T47D (cell line): ENCODE measurements around the gene EDEM2.
"Not testable (repeated sequence)": the region's sequence is repeated elsewhere in the genome, so short reads cannot be mapped to it uniquely, and the experiment has no call there.

ENCODE experiments used
- DNase-seq, 2 experiments: peaks; one replicate each; pipeline versions ENCODE4 v3.0.0 to v3.0.0-alpha.2; 2011 to 2012; ENCODE audit warnings: low read depth in 1 of 2, low spot score in 1 of 2
- JUND ChIP-seq: IDR thresholded peaks from 2 replicates; pipeline ENCODE4 v1.6.1; 2012; ENCODE audit warnings: low read depth
- in situ Hi-C: cut with HindIII; loops from 2 replicates; pipeline ENCODE4 v1.10.0; 2016; ENCODE audit warnings: low sequenced_read_pairs, low pct_unique_long_range_greater_than_20kb

The EDEM2 gene

DNA sequence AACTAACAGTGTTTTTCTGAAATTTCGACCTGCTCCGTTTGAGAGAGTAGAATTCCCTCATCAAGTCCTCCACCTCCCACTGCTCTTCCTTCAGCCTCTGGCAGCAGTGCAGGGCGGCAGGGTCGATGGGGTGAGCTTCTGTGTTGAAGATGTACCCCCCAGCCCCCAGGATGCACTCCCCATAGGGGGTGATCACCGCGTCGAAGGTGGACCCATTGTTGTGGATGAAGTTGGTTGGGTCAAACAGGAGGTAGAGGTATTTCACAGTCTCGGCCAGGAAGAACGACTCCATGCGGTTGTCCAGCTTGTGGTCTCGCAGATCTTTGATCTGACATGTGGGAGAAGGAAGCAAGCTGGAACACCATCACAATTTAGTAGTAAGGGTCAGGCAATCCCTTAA lies 31.5 kb downstream of the EDEM2 start:
- no peak for DNase-seq
- in situ Hi-C loops, result no loop called here
- no peak for TF ChIP-seq JUND

DNA sequence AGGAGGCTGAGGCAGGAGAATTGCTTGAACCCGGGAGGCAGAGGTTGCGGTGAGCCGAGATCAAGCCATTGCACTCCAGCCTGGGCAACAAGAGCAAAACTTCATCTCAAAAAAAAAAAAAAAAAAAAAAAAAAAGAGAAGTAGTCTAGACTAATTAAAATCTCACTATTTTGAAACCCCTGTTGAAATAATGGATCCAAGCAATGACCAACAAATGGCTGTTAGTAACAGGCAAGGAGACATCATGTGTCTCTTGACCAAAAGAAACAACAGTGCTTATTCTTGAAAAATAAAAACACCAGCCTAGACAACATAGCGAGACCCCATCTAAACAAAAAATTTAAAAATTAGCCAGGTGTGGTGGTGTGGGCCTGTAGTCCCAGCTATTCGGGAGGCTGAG lies 34.9 kb downstream of the EDEM2 start:
- in situ Hi-C loops, result not testable (repeated sequence)

DNA sequence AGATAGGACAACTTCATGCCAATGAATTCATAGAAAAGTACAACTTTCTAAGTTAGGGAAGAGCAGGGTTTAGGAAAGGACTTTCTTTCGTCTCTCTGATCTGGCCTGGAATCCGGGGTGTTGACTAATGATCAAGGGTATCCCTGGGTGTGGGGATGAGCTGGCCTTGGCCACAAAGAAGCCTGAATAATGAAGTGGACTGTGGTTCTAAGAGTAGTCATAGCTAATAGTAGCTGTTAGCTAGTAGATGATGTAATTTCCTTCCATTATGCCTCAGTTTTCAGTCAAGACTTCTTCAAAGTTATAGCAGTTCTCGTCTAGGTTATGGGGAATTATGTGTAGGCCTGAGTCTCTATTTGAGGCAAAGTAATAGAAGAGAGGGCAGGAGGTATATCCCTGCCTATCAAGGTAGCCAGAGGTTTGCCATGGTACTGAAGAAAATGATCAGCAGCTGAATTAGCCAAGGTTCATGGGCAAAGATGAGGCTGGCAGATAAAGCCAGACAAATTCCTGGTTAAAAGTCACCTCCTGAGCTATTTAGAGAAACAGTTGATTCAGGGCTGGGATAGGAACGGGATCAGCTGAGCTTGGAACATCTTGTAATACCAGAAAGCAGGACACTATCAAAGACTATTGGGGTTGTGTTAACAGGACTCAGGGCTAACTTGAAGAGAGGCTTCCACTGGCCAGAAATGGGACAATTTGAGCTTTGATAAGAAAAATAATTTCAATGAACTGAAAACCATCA lies 35.8 kb downstream of the EDEM2 start:
- in situ Hi-C loops, result no loop called here
- DNase-seq, result no peak
- no peak for TF ChIP-seq JUND

More for the DNA sequence above, 34.9 kb downstream of the EDEM2 start:
- not testable (repeated sequence) for DNase-seq

DNA sequence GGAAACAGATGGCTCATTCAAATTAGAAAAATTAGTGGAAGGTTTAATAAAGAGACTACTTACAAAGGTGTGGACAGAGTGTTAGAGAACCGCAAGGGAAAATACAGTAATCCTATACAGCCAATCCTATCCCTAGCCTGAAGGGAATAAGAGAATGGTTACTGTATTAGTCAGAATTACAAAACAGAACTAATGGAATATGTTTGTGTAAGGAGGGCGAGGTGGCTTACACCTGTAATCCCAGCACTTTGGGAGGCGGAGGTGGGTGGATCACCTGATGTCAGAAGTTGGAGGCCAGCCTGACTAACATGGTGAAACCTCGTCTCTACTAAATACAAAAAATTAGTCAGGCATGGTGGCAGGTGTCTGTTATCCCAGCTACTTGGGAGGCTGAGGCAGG lies 38.2 kb downstream of the EDEM2 start:
- no peak for DNase-seq
- no peak for TF ChIP-seq JUND
- in situ Hi-C loops, result no loop called here

DNA sequence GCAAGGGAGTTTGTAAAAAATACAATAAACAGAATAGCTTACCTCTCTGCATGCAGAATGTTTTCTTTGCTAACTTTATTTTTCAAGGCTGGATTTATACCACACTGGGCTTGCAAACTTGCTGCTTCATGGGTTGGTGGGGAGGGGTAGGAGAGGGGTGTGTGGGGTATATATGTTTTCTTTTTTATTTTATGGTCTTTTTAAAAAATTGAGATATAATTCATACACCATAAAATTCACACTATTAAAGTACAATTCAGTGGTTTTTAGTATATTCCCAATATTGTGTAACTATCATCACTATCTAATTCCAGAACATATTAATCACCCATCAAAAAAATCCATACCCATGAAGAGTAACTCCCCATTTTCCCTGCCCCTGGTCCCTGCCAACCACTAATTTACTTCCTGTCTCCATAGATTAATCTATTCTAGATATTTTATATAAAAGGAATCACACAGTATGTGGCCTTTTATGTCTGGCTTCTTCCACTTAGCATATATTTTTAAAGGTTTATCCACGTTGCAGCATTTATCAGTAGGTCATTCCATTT lies 40.2 kb downstream of the EDEM2 start:
- in situ Hi-C loops, result no loop called here
- no peak for TF ChIP-seq JUND
- DNase-seq, result no peak

DNA sequence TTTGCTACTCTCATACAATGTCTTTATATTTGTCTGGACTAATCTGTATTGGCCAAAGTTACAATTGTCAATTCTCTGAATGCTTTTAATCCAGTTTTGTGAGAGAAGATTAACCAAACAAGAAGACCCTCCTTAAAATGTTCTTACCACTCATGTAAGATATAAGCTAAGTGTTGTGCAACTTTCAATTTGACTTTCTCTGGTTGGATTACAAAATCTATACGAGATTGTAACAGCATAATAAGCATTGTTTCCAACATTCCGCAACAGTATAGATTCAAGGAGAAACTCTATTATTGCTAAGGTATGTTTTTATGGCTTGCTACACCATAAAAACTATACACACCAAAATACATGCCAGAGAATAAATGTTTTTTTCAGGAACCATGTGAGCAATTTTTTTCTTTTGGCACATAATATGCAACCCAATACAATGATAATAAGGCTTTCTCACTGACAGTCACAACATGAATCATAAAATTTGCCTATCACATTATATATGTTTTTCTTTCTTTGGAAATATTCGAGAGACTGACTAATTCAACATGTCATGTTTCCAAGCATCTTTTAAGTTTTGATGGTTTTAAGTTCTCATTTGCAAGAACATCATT lies 42.3 kb downstream of the EDEM2 start:
- no peak for DNase-seq
- in situ Hi-C loops, result no loop called here
- no peak for TF ChIP-seq JUND

DNA sequence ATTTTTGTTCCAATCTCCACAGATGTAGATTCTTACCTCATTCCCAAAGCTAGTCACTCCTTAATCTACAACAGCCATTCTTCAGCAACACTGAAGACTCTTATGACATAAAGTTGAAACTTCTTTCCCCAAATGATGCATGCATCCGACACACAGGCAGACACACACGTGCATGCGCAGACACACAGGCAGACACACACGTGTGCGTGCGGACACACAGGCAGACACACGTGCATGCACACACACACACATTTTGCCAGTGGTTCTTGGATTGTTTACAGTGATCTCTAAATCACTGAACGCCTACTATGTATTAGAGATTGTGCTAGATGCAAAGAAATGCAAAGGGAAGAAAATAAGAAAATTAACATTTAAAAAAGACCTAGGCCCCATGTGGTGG lies 45.5 kb downstream of the EDEM2 start:
- DNase-seq, result no peak
- TF ChIP-seq JUND, result no peak
- in situ Hi-C loops, result no loop called here

DNA sequence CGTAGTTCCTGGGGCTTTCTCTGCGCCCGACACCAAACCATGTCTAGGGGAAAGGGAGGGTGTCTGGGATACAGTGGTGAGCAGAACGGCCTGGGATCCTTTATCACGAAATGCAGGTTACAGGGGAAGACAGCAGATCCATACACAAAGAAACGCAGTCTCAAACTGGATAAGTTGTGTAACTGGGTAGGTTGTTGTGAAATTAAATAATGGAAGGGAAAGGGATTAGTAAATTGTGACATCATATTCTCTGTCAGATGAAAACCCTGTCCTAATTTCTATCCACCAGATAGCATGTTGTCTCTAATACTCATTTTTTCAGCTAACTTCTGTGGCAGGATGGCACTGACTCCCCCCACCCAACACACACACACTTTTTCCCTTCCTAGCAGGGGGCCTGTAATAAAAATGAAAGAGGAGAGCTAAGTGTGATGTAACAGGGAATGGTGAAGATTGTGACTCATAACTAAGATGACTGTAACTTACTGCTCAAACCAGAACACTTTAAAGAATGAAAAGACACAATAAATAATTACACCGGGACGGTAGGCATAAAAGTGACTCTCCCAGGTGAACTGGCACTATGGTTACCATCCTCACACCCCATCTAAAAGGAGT lies 53.8 kb downstream of the EDEM2 start:
- in situ Hi-C loops, result no loop called here
- DNase-seq, result no peak
- no peak for TF ChIP-seq JUND

DNA sequence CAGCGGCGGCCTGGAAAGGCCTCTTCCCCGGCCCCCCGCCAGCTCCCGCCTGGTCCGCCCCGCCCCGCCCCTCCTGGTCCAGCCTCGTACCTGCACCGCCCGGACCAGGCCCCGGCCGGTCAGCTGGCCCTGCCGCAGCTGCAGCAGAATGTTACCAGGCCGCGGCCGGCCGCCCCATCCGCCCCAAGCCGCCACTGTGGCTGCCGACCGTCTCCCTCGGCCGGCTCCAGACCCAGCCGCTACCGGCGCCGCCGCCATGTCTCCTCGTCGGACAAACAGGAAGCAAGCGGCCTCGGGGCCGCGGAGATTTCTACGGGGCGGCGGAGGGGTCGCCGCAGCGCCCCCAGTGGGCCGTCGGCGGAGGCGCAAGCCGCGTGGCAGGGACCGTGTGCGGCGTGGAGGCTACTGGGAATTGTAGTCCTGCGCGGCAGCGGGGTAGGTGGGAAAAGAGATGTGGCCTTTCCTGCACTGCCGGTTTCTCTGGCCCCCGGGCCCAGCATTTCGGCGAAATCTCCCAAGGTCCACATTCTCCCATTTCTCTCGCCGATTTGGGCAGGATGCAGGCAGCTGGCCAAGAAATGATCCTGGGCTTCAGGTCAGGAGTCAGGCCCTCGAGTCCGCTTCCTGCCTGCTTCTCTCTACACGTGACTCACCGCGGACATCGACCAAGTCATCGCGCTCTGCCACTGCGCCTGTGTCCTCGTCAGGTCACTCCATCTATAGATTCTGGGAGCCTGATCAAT lies 54.4 kb downstream of the EDEM2 start, which contains the start of gene TRPC4AP:
TRPC4AP (minus strand) TSS at position 284 of the 743 bp plus-strand sequence; CDS start at position 258, 26 bp downstream.
- in situ Hi-C loops, result no loop called here
- no peak for TF ChIP-seq JUND
- DNase-seq, result peak; percentile 64 to 94

DNA sequence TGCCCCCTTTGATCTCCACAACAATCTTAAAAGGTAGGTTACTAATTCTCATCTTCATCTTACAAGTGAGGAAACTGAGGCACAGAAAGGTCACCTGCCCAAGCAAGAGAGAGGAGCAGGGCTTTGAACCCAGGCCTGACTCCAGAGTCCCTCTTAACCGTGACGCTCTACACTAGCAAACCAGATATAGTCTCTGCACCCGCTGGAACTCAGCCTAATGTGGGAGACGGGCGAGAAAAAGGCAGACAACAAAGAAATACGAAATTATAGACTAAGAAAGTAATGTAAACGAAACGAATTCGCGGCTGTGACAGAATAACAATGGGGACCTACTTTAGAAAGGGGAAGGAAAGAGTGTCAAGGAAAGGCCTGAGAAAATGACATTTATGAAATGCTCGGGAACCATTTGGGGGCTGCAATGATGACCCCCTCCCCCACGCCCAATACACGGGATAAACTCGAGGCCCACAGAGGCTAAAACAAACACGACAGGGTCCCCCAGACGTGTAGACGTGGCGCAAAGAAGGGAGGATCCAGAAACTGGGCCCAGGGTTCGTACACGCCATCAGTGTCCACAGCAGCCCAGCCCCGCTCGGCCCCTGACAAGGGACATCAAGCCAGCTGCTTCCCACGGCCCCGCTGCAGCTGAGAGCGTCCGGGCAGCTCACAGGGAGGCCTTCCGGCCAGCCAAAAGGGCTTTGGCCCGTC lies 55.2 kb downstream of the EDEM2 start:
- TF ChIP-seq JUND, result no peak
- peak in 1 of 2 experiments; percentile 16 for DNase-seq
- in situ Hi-C loops, result no loop called here

DNA sequence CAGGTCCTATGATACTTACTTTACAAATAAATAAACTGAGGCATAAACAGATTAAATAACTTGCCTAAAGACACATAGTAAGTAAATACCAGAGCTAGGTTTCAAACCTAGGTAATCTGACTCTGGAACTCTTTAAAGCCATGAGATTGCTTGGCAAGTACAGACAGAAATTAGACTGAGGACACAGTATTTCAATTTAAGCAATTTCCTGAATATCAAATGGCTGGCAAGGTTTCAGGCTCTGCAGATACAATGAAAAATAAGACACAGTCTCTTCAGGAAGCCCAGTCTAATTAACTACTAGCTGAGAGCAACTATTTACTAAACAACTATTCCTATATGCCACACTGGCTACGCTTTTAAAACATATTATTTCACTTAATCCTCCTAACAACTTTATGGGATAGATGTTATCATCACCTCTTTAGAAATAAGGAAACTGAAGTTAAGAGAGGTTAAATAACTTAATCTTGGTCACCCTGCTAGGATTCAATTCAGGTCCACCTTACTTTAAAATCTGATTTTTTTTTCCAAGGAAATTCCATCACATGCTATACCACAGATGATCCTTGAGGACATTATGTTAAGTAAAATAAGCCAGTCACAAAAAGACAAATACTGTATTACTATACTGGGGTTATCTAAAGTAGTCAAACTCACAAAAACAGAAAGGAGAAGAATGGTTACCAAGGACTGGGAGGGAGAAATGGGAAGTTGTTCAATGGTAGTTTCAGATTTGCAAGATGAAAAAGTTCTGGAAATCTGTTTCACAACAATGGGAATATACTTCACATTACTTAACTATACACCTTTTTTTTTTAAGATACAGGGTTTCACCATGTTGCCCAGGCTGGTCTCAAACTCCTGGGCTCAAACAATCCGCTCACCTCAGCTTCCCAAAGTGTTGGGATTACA lies 58.6 kb downstream of the EDEM2 start:
- in situ Hi-C loops, result no loop called here
- no peak for DNase-seq
- TF ChIP-seq JUND, result no peak
